SK-N-SH (cell line): ENCODE measurements around the gene XCR1. TPM values are rescaled to one million over a fixed set of nuclear protein-coding genes. Genes with fewer than 3 reads are reported as not detected.

ENCODE experiments used
- CTCF ChIA-PET: fragments of 300-600, 350-600 bp; formaldehyde crosslinking; extraction: SDS; loops from one replicate; lab custom pipeline; 2021; lab: Yijun Ruan, JAX
- POLR2A ChIA-PET: fragments of 350-600 bp; sonication (Branson Sonifier 250); formaldehyde crosslinking; extraction: SDS; loops from one replicate; lab custom pipeline; 2020; ENCODE audit warnings: antibody characterized with exemption, inconsistent platforms; lab: Yijun Ruan, JAX
- DNase-seq: peaks from one replicate; pipeline ENCODE4 v3.0.0; 2012
- H2AFZ ChIP-seq: fragments of 200-600 bp; sonication (generic); 2 replicates; pipeline ENCODE4 v1.8.1; 2016; ENCODE audit warnings: antibody characterized with exemption, mild to moderate bottlenecking, low read depth
- H3F3A ChIP-seq: fragments of 200-600 bp; sonication (generic); replicated peaks from 2 replicates; pipeline ENCODE3; 2016; ENCODE audit warnings: antibody characterized with exemption, mild to moderate bottlenecking; ENCODE audit not compliant: insufficient read depth
- H3K27ac ChIP-seq, 2 experiments: fragments of 200-500 bp in 1 of 2; fragments of 200-600 bp in 1 of 2; sonication (Bioruptor generic) in 1 of 2; sonication (generic), shearing (Covaris generic) in 1 of 2; 2 replicates each; pipeline versions ENCODE4 v1.5.1 to v1.6.1; 2014 to 2016; ENCODE audit warnings: low read depth in 2 of 2, inconsistent platforms in 1 of 2, low read length in 1 of 2, mild to moderate bottlenecking in 1 of 2, mixed read lengths in 1 of 2
- H3K27me3 ChIP-seq: fragments of 200-600 bp; sonication (generic), shearing (Covaris generic); 2 replicates; pipeline ENCODE4 v1.6.1; 2016; ENCODE audit warnings: mixed run types; ENCODE audit not compliant: insufficient read depth
- H3K36me3 ChIP-seq, 2 experiments: fragments of 200-500 bp in 1 of 2; fragments of 200-600 bp in 1 of 2; sonication (Bioruptor generic) in 1 of 2; sonication (generic) in 1 of 2; replicated peaks in 1 of 2; 2 replicates each; pipeline versions ENCODE3 to v1.5.1; 2014 to 2016; ENCODE audit warnings: low read length in 1 of 2, mild to moderate bottlenecking in 1 of 2; ENCODE audit not compliant: insufficient read depth in 2 of 2, control insufficient read depth in 1 of 2
- H3K4me1 ChIP-seq, 2 experiments: fragments of 200-500 bp in 1 of 2; fragments of 200-600 bp in 1 of 2; sonication (Bioruptor generic) in 1 of 2; sonication (generic), shearing (Covaris generic) in 1 of 2; 2 replicates each; pipeline versions ENCODE4 v1.5.1 to v1.6.1; 2014 to 2016; ENCODE audit warnings: low read depth in 1 of 2, low read length in 1 of 2, mixed run types in 1 of 2; ENCODE audit not compliant: insufficient read depth in 2 of 2, control insufficient read depth in 1 of 2
- H3K4me2 ChIP-seq: fragments of 200-600 bp; sonication (generic), shearing (Covaris generic); 2 replicates; pipeline ENCODE4 v1.6.1; 2017; ENCODE audit warnings: mixed run types
- H3K4me3 ChIP-seq, 2 experiments: fragments of 200-500 bp in 1 of 2; fragments of 200-600 bp in 1 of 2; sonication (Bioruptor generic) in 1 of 2; sonication (generic), shearing (Covaris generic) in 1 of 2; 2 replicates each; pipeline versions ENCODE4 v1.5.1 to v1.8.1; 2014 to 2016; ENCODE audit warnings: low read depth in 2 of 2, inconsistent platforms in 1 of 2, low read length in 1 of 2, mild to moderate bottlenecking in 1 of 2, mixed read lengths in 1 of 2, moderate library complexity in 1 of 2
- H3K79me2 ChIP-seq: fragments of 200-600 bp; sonication (generic); 2 replicates; pipeline ENCODE4 v1.8.1; 2017; ENCODE audit warnings: mild to moderate bottlenecking; ENCODE audit not compliant: insufficient read depth
- H3K9ac ChIP-seq: fragments of 200-600 bp; sonication (generic); 2 replicates; pipeline ENCODE4 v1.6.1; 2017; ENCODE audit warnings: mixed run types
- H3K9me2 ChIP-seq: fragments of 200-600 bp; sonication (generic); 2 replicates; pipeline ENCODE4 v1.6.1; 2017; ENCODE audit warnings: mixed run types
- H3K9me3 ChIP-seq: fragments of 200-600 bp; sonication (generic); 2 replicates; pipeline ENCODE4 v1.6.1; 2017; ENCODE audit warnings: mixed run types, mild to moderate bottlenecking, moderate library complexity
- H4K20me1 ChIP-seq: fragments of 200-600 bp; sonication (generic); 2 replicates; pipeline ENCODE4 v1.6.1; 2017; ENCODE audit warnings: mild to moderate bottlenecking, mixed run types; ENCODE audit not compliant: insufficient read depth
- RFX5 ChIP-seq: IDR thresholded peaks from 2 replicates; pipeline ENCODE4 v1.6.1; 2012; ENCODE audit warnings: mild to moderate bottlenecking, improper control_type of control experiment, low read length
- SMC3 ChIP-seq: IDR thresholded peaks from 2 replicates; pipeline ENCODE4 v1.6.1; 2012; ENCODE audit warnings: low read depth, low read length, improper control_type of control experiment
- WGBS: methylation state at CpG from one replicate; pipeline ENCODE4 v1.1.6; 2017; ENCODE audit warnings: low lambda C conversion rate; 5-methylcytosine and 5-hydroxymethylcytosine counted together
- polyA plus RNA-seq, 3 experiments: library from polyadenylated mRNA; depleted of rRNA; stranded (reverse); fragments of >200 nt; gene quantifications; 2 replicates each; pipeline ENCODE4 v1.2.3, GENCODE V29; 2012
- TF ChIP-seq, protein P1 (sequence below): IDR thresholded peaks from 2 replicates; pipeline ENCODE4; 2012

XCR1 gene
- polyA plus RNA-seq, 1 of the 3 experiments (the other 2 are of a cell fraction) = not detected

DNA sequence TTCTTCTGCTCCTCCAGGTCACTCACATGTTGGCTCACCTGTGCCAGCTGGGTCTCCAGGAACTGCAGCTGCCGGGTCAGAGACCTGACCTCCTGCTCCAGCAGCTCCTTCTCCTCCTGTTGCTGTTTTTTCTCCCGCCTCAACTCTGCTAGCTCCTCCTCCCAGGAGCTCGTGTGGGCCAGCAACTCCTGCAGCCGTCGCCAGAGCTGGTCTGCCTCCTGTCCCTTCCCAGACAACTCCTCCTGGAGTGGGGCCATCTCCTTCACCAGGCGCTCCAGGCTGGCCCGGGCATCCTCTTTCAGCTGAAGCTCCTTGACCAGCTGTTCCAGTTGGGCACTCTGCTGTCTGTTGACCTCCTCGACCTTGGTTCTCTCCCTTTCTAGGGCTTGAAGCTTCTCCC is 59.6 kb downstream of the XCR1 start:
- Histone ChIP-seq H3K9me2 (no peaks in the 10 kb centered on the region), H3K27ac (no peak overlapping the region), H3F3A (peaks cover 6% of the 10 kb centered on the region), H3K4me2 (no peak overlapping the region), H2AFZ (no peak overlapping the region), H3K4me3 (no peak overlapping the region), H3K27me3 (no peaks in the 10 kb centered on the region), H3K36me3 (peaks cover 9 to 62% of the 10 kb centered on the region in 2 experiments), H3K4me1 (no peaks in the 10 kb centered on the region; a peak in 2 of 4 replicates), H4K20me1 (no peaks in the 10 kb centered on the region), H3K79me2 (no peaks in the 10 kb centered on the region), H3K9me3 (no peaks in the 10 kb centered on the region), H3K9ac (no peak overlapping the region)
- no peak for TF ChIP-seq SMC3
- TF ChIP-seq RFX5 = no peak
- TF ChIP-seq, protein P1, sequence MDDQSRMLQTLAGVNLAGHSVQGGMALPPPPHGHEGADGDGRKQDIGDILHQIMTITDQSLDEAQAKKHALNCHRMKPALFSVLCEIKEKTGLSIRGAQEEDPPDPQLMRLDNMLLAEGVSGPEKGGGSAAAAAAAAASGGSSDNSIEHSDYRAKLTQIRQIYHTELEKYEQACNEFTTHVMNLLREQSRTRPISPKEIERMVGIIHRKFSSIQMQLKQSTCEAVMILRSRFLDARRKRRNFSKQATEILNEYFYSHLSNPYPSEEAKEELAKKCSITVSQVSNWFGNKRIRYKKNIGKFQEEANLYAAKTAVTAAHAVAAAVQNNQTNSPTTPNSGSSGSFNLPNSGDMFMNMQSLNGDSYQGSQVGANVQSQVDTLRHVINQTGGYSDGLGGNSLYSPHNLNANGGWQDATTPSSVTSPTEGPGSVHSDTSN = no peak
- POLR2A ChIA-PET = no interaction called here
- CTCF ChIA-PET = interaction anchor here (1.3 to 8.4 kb wide), 3 partner anchors 30 to 410 kb away, joined by 3 to 60 read pairs (median 23); no protein-coding TSS in a partner anchor
- no peak for DNase-seq
- 90% methylated on average over 8 of the region's 8 CpGs for WGBS

Other genes starting within 250 kb of the XCR1 start
- gene SLC6A20, start 230.9 kb downstream of the XCR1 start, polyA plus RNA-seq (2012; rRNA removed) = not detected in 2 replicates
- gene LZTFL1, start 185.4 kb downstream of the XCR1 start, polyA plus RNA-seq (2012; rRNA removed) = 11.9 and 19.7 TPM in 2 replicates
- not detected in 2 replicates for gene CCR9, start 140.9 kb downstream of the XCR1 start, polyA plus RNA-seq (2012; rRNA removed)
- not detected in 2 replicates for gene CXCR6, start 84.0 kb downstream of the XCR1 start, polyA plus RNA-seq (2012; rRNA removed)
- gene FYCO1, start 31.7 kb downstream of the XCR1 start, polyA plus RNA-seq (2012; rRNA removed) = 5.5 and 5.7 TPM in 2 replicates
- gene CCR1, start 180.8 kb upstream of the XCR1 start, polyA plus RNA-seq (2012; rRNA removed) = not detected in 2 replicates
- not detected in 2 replicates for gene CCR3, start 215.0 kb upstream of the XCR1 start, polyA plus RNA-seq (2012; rRNA removed)